Bronchial epithelial cell (primary cell): ENCODE results near the gene IGFL4. TPM values are rescaled to one million over a fixed set of nuclear protein-coding genes. Genes with fewer than 3 reads are reported as not detected.

Experiments
- DNase-seq: peaks from one replicate; pipeline ENCODE4 v3.0.0-alpha.2; 2010; ENCODE audit warnings: low read depth
- FAIRE-seq: peaks from 2 replicates; lab custom pipeline; 2011; peaks lifted over from hg19 to GRCh38; lab: Jason Lieb, UNC
- H3K27me3 ChIP-seq: 2 replicates; pipeline ENCODE4 v1.5.1; 2011; ENCODE audit warnings: low read length; ENCODE audit not compliant: control insufficient read depth, insufficient read depth
- H3K36me3 ChIP-seq: 2 replicates; pipeline ENCODE4 v1.5.1; 2011; ENCODE audit warnings: low read length; ENCODE audit not compliant: control insufficient read depth, insufficient read depth
- H3K4me3 ChIP-seq: 2 replicates; pipeline ENCODE4 v1.5.1; 2011; ENCODE audit warnings: mild to moderate bottlenecking, low read depth, low read length, control low read depth
- CTCF ChIP-seq: IDR thresholded peaks from 2 replicates; pipeline ENCODE4 v1.5.1; 2011; ENCODE audit warnings: mild to moderate bottlenecking, moderate library complexity, low read length, control low read depth, inconsistent platforms; ENCODE audit not compliant: insufficient read depth, severe bottlenecking
- total RNA-seq: library from RNA; depleted of rRNA; stranded (reverse); fragments of >200 nt; gene quantifications from 2 replicates; pipeline ENCODE4 v1.2.1, GENCODE V29; 2014

IGFL4 gene
- total RNA-seq, 1 donor from 2014 or later, result not detected

GRCh38 chr19:46014941-46015686, 25.7 kb downstream of the IGFL4 start:
- FAIRE-seq, result no peak
- H3K36me3 ChIP-seq, result peaks cover 2% of the 10 kb centered on the region
- peak overlapping the region; percentile 37 for H3K4me3 ChIP-seq
- DNase-seq, result peak; percentile 58
- TF ChIP-seq CTCF, result no peak
- peaks cover 3% of the 10 kb centered on the region for H3K27me3 ChIP-seq

- TF ChIP-seq CTCF, result no peak
- peak overlapping the region; percentile 37 for H3K4me3 ChIP-seq
Measured at GRCh38 chr19:46014534-46014933, 26.3 kb downstream of the IGFL4 start.

GRCh38 chr19:46009530-46010510, 31.0 kb downstream of the IGFL4 start:
- FAIRE-seq (no peak), DNase-seq (peak; percentile 53)
- peak; percentile 87 for TF ChIP-seq CTCF

More at GRCh38 chr19:46014534-46014933, 26.3 kb downstream of the IGFL4 start:
- DNase-seq (no peak), FAIRE-seq (no peak)
- H3K27me3 ChIP-seq, result peaks cover 3% of the 10 kb centered on the region
- H3K36me3 ChIP-seq, result peaks cover 2% of the 10 kb centered on the region

GRCh38 chr19:46006411-46006810, 34.4 kb downstream of the IGFL4 start:
- DNase-seq, result no peak
- no peaks in the 10 kb centered on the region for H3K27me3 ChIP-seq
- H3K4me3 ChIP-seq, result no peak overlapping the region
- peaks cover 5% of the 10 kb centered on the region for H3K36me3 ChIP-seq
- FAIRE-seq, result no peak
- no peak for TF ChIP-seq CTCF

More at GRCh38 chr19:46009530-46010510, 31.0 kb downstream of the IGFL4 start:
- peaks cover 3% of the 10 kb centered on the region for H3K36me3 ChIP-seq
- H3K27me3 ChIP-seq, result no peaks in the 10 kb centered on the region
- no peak overlapping the region for H3K4me3 ChIP-seq

- no peak for DNase-seq
- no peak for FAIRE-seq
- Histone ChIP-seq H3K27me3 (no peaks in the 10 kb centered on the region), H3K36me3 (peaks cover 5% of the 10 kb centered on the region), H3K4me3 (no peak overlapping the region)
- TF ChIP-seq CTCF, result no peak
Measured at GRCh38 chr19:46002678-46003275, 38.0 kb downstream of the IGFL4 start.
